ENCODE data around the gene PTPRM.

- TF ChIP-seq CTCF (IDR thresholded peaks at IDR 0.05) (no peak), POLR2A (IDR thresholded peaks at IDR 0.05) (no peak)
Measured at GRCh38 chr18:7593218-7593819, 26.2 kb downstream of the PTPRM start.
